HG03025 (cell line): Measurements from ENCODE around the gene RGS6.

Experiments used
- ATAC-seq: cut with Tn5 transposase; IDR thresholded peaks from one replicate; pipeline ENCODE4 v1.9.1; 2021; ENCODE audit warnings: mild to moderate bottlenecking, moderate library complexity; ENCODE audit not compliant: unreplicated experiment, low FRiP score

RGS6 gene

DNA sequence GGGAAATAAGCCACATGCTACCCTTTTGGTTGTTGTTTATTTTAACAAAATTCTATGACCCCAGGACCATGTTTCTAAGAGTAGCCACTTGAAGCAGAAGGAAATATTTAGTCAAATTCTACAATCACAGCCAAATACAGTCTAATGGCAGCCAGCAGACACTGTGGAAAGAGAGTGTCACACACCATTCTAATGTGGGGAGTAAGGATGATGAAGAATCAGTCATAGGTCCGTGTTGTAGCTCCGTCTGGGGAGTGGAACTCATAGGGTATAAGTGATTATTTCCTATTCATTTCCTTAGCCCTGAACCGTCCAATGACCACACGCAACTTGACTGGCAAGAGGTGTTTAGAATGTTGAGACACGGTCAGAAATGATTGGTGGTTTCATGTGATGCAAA is 500.5 kb downstream of the RGS6 start:
- no peak for ATAC-seq

DNA sequence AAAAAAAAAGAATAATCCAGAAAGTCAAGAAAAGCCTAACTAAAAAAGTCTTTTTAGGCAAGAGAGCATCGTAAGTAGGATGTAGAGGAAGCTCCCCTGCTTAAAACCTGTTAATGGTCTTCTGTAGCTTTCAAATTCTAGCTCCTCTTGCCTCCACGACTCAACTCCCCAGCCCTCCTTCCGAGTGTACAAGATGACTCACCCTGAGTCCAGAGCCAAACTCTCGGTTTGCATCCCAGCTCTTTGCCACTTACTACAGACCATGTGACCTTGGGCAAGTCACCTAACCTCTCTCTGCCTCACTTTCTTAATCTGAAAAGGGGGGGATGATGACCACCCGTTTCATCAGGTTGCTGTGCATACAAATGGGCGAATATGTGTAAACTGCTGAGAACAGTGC is 501.3 kb downstream of the RGS6 start:
- ATAC-seq, result no peak

DNA sequence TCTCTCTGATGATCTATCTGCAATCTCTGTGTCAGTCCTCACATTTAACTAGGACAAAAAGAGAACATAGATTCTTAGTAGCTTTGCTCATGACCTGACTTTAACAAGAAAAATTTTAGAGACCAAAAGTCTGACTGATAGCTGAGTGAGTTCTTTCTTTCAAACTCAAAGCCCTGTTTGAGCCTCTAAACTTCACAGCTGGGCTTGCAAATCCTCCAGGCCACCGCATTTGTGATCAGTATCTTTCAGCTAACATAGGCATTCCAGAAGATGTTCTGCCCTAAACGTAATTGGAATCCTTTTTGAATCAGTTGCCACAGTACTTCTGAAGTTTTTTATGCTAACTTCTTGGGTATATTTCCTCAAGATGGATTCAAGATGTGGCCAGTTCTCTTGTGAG is 502.6 kb downstream of the RGS6 start:
- ATAC-seq, result no peak

DNA sequence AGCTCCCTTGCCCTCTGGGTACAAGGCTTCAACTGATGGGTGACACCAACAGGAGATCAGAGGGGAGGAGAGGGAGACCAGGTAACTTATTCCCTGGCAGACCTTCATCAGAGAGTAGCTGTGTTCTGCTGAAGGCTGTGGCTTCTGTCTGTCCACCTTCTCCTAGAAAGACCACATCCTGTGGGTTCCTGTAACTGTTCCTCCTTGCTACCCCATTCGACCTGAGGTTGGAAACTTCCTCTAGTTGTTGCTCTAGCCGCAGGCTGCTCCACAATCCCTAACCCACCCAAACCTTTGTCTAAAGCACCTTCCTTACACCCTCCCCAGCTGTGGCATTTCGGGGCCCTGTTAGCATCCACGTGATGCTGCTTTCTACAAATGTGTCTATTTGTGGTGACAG is 507.5 kb downstream of the RGS6 start:
- no peak for ATAC-seq

DNA sequence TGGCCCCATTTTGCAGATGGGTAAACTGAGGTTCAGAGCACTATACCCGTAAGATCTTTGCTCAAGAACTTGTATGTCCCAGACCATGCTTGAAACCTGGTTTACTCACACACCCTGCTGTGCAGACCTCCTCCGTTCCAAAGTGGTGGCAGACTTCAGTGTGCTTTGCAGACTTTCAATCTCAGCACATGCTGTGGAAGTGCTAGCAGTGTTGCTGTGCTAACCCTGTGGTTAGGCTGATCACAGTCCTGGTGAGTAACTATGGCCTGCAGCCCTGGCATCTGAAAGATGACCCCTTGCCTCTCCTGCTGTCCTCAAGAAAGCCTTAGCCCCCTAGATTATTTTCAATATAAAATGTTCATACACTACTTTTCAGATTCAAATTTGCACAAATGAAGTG is 511.0 kb downstream of the RGS6 start:
- no peak for ATAC-seq

DNA sequence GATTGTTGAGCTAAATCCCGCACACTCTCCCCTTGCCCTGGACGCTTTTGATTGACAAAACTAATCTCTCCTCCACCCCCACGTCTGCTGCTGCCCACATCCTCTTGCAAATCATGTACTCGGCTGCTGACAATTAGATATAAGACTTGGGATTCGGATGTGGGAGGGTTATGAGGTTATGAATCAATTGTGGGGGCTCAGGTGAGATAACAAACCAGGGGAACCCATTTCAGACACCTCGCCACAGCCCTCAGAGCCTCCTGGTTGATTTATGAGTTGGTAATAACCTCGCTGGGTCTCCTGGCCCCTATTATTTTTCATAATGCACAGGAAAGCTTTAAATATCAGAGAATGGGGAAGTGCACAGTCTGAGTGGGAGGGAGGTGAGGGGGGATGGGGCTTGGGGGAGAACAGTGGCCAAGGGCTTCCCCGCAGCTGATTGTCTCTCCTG is 511.8 kb downstream of the RGS6 start:
- ATAC-seq, result no peak

DNA sequence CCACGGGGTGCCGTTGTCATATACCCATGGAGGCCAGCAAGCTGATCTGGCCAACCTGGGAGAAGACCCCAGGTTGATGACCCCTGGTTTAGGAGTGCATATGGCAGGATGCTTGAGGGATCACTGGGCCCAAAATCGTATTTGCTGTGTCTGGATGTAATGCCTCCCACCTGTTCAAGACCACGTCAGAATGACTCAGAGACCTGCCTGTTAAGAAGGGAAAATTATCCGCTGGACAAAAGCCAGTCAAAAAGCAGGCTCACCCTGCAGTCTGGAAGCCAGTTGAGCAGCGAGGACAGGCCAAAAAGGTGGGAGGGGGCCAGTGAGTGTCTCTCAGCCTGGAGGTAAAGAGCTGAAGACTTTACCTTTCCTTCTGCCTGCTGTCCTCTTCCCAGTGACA is 512.5 kb downstream of the RGS6 start:
- ATAC-seq, result no peak

DNA sequence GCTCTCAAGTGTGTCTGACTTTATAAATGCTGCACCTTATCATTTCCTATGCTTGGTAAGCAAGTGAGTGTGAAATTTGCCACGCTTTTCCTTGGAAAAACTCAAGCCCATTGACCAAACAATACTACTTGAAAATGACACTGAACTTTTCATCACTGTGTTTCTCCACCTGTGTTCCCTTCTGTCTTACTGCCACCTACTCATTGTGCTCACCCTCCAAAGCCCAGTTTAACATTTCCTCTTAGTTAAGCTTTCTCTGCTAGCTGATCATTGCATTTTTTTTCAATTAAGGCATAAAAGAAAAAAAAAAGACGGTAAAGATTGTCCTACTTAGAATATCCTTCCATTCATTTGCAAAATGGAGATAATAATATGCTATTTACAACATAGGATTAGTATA is 516.0 kb downstream of the RGS6 start:
- ATAC-seq, result no peak

DNA sequence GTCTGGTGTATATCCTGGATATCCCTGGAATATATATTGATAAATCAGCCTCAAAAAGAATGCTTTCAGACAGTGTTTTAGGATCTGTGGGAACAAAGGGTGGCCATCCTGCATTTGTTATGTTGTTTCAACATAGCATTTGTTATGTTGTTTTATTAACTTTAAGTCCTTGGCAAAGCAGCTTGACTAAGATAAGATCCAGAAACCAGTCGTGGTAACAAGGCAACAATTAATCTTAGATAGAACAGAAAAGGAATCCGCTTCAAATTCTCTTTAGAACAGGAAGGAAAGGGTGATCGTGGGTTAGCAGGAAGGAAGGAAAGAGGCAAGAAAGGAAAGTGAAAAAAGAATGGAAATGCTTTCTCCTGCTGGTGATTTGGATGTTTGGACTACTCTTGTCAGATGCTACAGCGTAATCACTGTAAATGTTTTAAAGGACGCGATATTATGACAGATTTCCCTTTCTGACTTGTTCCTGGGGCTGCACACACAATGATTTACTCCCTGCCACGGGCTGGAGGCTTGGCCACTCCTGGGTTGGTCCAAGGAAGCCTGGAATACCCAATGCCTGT is 518.3 kb downstream of the RGS6 start:
- no peak for ATAC-seq

DNA sequence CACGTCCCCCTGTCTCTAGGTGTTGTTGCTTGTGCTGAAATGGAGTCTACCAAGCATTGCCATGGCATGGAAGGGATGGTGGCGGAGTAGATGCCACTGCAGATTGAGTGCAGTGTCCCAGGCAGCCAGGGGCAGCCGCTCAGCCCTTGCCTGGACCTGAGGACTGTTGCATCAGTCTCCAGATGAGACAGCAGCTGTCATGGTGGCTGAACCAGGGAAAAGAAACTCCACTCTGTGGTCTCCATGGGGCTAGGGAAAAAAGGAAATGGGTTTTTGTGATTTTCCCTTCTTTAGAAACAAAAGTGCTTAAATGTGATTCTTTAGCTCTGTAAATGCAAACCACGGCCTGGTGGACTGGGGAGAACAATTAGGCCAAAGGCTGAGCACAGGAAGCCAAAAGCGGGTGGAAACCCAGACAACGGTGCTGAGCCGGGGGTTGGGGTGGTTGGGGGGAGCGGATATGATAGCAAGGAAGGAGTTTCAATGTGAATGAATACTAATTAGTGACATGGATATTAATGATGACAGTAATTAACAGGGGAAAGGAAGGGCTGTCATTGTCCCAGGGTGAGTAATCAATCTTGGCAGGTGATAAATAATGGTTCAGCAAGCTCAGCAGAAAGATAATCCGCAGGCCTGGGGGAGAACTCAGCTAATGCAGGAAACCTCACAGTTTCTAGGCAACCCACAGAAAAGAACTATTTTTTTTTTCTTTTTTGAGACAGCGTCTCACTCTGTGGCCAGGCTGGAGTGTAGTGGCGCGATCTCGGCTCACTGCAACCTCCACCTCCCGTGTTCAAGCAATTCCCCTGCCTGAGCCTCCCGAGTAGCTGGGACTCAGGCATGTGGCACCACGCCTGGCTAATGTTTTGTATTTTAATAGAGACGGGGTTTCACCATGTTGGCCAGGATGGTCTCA is 519.1 kb downstream of the RGS6 start:
- ATAC-seq, result no peak

DNA sequence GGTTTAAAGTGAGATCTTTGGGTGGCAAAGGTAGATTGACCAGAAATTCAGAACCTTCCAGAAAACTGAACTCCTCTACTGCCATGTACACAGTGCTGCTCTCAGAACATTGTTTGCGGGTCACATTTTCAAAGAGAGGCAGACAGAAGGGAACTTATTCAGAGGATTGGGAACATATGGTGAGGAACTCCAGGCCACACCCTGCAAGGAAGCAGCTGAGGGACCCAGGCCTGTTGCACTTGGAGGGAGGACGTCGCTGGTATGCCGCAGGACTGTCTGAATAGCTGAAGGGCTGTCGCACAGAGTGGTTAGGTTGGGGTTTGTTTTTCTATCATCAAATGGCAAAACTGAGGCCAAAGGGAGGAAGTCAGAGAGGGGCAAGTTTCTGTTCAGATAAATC is 520.5 kb downstream of the RGS6 start:
- no peak for ATAC-seq

DNA sequence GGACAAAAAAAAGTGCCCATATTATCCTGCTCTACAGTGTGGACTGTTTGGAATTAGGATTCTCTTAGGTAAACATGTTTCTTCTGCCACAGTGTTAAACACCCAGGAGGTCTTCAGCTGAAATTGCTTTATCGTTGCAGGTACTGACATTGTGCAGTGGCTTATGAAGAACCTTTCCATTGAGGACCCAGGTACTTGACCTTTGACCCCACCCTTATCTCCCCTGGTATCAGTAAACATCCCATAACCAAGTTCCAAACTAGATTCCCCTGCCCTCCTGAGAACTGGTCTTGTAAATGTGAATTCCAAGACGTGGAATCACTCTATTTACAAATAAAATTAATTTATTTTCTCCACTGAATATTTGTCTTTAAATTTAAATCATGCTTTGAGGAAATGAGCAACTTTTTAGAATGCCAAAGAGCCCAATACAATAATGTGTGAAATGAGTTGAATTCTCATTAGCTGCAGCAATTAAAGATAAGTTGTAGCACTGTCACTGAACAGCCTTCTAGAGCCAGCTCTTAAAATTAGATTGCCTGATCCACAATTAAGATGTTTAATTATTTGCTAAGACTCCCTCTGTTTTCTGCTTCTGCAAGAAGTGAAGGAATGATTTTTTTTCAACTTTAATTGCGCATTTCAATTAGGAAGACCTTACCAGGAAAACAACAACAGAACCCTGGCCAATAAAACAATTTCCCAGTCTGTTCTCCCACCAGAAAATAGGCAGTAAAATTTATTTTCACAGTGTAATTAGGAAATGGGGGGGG is 522.3 kb downstream of the RGS6 start:
- ATAC-seq, result no peak

DNA sequence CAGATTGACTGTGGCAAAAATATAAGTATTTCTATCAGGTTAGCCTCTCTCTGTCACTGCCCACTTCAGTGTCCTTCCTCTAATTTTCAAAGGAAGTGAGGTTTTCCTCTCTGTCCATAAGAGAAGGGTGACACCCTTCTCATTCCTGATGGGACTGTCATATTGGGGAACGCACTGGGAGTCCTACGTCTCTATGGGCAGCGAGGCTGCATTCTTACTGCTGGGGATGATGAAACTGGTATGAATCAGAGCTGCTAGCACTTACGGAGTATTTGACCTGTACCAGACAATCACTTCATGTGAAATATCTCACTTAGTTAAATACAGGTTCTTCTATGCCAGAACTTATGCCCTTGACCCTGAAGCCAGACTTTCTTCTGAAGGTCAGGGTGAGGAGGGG is 525.4 kb downstream of the RGS6 start:
- no peak for ATAC-seq

DNA sequence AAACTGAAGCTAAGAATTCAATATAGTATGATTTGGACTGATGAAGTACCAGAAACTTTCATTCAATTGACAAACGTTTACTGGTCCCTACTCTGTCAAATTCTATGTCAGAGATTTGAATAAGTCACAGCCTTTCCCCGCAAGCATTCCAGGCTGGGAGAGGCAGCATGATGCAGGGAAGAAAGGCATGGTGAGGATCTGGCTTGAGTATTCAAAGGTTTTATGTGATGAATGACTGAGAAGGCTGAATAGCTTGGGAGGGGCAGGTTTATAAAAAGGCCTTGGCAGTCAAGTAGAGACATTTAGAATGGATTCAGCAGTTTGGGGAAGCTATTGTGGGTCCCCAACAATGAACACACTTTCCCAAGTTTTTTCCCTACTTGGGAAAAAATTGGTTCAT is 529.8 kb downstream of the RGS6 start:
- ATAC-seq, result no peak

DNA sequence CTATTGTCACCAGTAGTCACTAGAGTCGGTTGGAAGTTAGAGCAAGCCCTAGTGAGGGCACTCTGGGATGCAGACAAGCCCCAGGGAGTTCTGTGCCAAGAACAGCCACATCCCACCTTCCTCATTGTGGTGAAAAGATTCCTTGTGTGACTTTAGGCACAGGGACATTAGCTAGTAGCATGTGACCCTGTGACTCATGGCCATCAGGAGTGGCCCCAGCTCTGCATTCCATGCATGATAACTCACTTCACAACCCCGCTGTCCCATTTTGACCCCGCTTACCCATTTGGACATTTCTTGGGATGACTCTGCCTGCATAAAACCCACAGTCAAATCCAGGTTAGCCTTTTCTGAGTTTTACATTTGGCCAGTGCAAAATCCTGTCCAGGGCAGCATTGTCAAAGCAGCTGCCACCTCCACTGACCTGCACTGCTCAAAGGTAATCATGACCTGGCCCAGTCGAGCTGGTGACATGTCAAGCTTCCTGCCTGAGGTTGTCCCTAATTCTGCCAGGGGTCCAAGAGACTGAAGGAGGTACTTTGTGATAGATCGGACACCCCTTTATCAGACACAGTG is 531.1 kb downstream of the RGS6 start:
- no peak for ATAC-seq

DNA sequence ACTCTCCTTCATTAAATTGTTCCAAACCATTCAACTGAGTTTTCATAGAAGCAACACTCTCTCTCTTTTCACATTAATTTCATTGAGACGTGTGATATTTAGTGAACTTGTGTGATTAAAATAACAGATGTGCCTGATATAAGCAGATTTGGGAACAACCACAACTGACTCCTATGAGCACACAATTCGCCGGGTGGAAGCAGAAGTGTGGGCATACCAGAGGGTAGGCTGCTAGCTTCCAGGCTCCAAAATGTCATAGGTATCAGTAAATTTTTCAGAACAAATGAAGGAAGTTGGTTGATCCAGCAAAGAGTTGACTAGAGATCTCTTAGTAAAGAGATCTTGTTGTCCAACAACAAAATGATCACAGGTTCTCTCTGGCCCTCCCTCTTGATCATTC is 532.0 kb downstream of the RGS6 start:
- ATAC-seq, result no peak

DNA sequence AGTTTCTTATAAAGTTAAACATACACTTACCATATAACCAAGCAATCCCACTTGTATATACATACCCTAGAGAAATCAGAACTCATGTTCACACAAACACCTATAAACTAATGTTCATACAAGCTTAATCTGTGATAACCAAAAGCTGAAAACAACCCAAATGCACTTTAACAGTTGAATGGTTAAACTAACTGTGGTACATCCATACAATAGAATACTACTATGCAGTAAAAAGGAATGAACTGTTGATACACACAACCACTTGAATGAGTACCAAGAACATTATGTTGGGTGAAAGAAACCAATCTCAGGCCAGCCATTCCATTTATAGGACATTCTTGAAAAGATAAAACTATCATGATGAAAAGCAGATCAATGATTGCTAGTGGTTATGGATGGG is 534.1 kb downstream of the RGS6 start:
- ATAC-seq, result no peak

DNA sequence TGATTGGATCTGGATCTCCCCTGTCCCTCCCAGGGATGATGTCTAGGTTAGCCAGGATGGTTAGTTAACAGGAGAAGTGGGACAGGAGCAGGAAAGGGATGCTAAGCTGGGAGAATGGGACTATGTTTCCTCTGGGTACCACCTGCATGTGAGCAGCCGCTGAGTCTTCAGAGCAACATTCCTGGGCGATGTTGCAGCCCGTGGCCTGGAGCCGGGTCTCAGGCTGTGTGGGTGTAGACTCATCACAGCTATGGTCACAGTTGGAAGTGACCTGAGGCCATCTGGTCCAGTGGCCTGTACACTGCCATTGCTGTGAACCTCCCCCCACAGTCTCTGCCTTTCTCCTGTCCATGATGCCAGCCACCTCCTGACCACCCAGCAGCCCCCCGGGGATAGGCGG is 539.1 kb downstream of the RGS6 start:
- no peak for ATAC-seq

DNA sequence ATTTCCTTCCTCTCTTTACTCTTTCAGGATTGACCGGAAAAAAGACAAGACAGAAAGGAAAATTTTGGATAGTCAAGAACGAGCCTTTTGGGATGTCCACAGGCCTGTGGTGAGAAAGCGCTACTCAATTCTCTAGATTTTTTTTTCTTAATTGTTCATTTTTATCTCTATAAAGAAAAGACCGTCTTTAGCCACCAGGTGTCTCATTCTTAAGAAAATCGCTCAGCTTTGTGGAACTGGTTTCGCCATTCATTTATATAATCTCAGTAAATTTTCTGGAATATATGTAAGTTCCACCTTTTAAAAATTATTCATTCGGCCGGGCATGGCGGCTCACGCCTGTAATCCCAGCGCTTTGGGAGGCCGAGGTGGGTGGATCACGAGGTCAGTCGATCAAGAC is 540.6 kb downstream of the RGS6 start:
- no peak for ATAC-seq

DNA sequence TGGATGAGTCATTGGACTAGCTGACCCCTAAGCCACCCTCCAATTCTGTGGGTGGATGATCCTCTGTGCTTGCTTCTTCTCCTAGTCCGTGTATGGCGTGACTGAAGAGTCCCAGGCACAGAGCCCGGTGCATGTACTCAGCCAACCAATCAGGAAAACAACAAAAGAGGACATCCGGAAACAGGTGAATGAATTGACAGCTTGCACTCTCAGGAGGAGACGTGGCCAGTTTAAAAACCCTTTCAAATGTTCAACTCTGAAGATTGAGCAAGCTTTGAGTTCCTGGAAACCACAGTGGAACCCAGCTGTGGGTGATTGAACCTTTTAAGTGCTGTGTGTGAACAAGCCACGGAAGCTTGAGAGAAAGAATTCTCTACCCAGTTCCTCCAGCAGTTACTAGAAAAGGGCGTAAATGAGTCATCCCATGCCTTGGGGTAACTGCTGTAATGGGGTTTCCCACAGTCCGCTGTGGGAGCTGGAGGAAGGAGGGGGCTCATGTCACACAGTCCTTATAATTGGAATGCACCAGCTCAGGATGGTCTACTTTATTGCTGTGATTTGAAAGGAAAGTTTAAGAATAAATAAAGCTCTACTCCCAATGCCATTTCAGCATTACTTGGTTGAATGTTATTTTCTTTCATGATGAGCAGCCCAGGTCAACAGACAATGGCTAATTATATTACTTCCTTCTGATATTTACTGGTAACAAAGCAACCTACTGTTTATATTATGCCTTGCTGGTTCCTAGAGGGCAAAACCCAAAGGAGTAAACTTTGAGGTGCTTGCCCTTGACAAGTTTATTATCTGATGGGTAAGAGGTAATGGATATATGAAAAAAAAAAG is 544.6 kb downstream of the RGS6 start:
- ATAC-seq, result peak; percentile 88
